Kidney glomerular epithelial cell (primary cell): ENCODE measurements around the gene JADE2.
"Not testable (repeated sequence)": the region's sequence is repeated elsewhere in the genome, so short reads cannot be mapped to it uniquely, and the experiment has no call there.

Experiments used
- DNase-seq: peaks from one replicate; lab custom pipeline; 2025; lab: John Stamatoyannopoulos, UW

Gene JADE2

DNA sequence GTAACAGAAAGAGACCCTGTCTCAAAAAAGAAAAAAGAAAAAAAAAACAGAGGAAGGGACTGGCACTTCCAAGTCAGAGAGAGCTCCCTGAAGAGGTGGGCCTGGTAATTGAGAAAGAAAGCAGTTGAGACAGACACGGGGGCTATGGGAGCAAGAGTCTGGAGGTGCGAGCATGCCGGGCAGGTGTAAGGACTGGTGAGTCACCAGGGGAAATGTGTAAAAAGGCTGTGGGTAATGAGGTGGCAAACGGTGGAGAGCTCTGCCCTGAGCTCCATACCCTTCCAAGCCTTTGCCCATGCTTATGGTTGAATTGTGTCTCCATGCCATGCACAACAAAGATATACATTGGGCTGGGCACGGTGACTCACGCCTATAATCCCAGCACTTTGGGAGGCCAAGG, 18.0 kb upstream of the JADE2 start:
- no peak for DNase-seq

DNA sequence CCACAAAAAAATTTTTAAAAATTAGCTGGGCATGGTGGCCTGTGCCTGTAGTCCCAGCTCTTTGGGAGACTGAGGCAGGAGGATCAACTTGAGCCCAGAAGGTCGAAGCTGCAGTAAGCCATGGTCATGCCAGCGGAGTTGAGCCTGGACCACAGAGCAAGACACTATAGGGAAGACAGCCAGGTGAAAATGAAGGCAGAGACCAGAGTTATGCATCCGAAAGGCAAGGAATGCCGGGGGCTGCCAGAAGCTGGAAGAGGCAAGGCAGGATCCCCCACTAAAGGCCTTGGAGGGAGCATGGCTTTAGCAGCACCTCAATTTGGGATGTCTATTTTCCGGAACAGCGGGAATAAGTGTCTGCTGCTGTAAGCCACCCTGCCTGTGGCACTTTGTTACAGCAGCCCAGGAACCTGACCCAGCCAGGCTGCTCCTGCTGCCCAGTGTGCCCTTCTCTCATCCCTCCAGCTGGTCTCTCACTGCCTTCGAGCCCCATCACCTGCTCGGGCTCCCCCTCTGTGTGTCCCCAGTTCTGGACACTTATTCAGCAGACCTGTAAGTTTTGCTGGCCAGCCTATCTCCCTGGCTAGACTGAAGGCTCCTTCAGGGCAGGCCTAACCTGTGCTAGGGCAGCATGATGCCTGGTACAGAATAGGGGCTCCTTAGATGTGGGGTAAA, 16.8 kb upstream of the JADE2 start:
- no peak for DNase-seq

DNA sequence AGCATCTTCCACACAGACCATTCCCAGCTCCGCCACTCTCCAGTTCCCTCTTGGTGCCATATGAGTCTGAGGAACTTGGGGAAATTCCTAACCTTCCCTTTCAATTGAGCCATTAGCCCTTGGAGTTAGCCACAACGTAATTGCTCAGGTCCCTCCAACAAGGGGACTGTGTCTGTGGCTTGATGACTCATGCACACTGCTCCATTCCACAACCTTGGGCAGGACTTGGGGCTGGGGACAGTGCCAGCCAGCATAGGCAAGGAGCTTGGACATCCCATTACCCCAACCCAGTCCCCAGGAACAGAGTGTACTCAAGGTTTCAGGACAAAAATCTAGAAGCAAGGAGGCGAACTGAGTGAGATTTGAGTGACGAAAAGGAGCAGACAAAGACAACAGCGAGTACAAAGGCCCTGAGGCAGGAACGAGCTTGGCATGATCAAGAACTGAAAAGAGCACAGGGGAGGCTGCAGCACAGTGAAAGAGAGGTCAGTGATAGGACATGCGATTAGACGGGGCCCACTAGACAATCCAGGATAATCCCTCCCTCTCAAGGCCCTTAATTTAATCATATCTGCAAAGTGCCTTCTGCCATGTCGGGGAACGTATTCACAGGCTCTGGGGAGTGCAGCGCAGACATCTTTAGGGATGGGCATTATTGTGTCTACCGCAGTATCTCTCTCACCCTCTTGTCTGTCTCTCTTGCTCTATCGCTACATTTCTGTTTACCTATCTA, 16.0 kb upstream of the JADE2 start:
- peak; percentile 12 for DNase-seq

DNA sequence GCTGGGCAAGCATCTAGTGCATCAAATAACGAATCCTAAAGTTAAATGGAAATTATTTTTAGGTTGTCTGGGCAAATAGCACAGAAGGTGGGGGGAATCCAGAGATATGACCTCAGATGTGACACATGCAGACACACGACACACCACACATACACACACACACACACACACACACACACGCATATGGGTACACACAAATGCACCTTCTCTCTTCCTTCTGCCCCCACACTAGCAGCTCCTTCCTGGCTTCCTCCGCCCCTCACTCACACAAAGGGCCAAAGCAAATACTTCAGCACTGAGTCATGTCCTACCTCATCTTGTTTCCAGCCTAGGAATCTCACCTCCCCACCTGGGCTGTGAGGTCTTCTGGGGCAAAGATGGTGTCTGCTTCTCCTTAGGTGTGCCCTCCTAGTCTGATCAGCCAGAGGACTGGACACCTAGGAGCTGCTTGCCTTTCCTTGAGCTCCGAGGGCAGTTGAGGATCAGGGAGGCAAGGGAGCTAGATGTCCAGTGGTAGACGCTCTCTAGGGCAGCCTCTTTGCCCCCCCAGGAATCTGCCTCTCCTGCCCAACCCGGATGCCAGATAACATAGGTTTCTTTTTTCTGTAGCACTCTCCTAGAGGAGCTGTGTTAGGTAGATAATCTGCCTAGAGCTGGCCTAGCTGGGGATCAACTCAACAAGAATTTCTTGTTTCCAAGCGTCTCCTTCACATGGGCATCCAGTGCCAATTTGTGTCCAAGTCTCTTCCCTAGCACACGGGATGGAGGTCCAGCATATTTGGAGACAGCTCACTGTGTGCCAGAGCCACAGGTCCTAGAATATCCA, 14.3 kb upstream of the JADE2 start:
- peak; percentile 91 for DNase-seq

DNA sequence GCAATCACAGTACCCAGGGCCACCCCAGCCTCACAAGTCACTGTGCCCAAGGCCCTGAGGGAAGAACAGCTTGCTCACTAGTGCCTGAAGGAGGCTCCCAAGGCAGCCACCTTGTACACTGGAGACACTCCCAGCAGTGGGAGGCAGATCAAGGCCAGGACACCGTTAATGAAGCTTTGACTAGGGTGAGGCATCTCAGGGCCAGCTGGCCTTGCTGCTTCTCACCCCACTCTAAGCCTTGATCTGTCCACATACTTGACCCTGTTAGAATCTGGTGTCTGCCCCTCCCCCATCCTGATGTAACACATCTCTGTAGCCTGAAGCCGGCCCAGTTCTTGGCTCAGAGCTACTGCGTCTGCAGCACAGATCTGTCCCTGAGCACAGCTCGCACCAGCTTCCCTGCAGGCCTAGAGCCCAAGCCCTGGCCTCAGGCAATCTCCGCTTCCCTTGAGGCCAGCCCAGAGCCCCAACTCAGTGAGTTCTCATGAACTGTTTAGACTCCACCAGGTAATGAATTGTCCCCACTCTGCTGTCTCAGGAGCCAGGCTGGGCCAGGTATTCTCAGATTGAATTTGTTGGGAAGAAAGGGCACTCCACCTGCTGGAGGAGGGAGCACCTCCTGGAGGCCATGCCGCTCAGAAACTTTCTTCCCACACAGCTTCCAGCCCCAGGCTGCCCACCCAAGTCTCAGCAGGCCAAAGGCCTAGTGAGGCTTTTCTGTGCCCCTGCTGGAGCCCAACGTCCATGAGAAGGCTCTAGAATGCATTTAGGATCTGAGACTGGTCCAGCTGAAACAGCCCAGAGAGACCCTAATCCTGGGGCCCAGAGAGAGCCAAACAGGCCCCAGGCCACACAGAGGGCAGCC, 13.4 kb upstream of the JADE2 start:
- DNase-seq, result no peak

DNA sequence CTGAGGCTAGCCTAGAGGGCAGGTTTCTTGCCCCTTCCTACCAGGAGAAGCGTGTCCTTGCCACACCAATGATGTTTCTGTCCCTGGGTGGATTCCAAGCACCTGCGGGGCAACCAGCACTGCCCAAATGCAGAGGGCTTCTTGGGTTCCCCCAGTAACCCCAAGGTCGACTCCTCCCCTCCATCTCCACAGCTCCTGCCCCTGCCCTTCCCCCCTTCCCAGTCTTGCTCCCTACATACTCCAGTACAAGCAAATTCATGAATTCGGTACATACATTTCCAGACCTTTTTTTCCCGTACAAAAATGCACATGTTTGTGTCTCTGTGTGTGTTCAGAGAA, 12.8 kb upstream of the JADE2 start:
- no peak for DNase-seq

DNA sequence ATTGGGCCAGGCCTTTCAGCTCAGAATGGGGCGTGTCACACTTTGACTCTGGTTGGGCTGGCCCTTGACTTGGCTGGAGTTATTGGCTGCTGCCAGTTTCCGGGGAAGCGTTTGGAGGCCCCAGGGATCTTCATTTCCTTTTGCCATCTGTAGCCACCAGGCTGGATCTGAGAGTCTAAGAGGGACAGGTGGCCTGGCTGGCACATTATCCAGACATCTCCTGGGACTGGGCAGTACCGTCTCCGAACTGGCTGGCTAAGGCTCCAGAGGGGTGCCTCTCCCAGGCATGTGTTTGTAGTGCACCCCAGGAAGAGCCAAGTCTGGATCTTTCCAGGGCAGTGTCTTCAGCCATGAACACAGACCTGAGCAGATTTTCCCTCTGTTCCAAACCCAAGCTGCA, 9.7 kb upstream of the JADE2 start:
- no peak for DNase-seq

DNA sequence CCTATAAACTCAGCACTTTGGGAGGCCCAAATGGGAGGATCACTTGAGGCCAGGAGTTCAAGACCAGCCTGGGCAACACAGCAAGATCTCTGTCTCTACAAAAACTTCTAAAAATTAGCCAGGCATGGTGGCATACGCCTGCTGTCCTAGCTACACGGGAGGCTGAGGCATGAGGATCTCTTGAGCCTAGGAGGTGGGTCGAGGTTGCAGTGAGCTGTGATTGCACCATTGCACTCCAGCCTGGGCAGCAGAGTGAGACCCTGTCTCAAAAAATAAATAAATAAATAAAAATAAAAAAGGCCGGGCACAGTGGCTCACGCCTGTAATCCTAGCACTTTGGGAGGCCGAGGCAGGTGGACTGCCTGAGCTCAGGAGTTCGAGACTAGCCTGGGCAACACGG, 8.5 kb upstream of the JADE2 start:
- DNase-seq, result not testable (repeated sequence)

DNA sequence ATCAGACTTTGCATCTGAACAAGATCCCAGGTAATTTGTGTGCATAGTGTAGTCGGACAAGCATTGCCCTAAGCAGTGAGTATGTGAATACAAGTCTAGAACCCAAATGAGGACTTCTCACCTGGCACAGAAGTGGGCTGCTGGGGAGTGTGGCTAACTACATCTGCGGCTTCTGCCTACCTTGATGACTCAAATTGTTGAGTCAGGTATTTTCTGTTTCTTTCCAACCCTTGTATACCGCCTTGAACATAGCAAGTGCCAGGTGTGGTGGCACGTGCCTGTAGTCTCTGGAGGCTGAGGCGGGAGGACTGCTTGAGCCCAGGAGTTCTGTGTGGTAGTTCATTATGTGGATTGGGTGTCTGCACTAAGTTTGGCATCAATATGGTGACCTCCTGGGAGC, 7.9 kb upstream of the JADE2 start:
- DNase-seq, result no peak

DNA sequence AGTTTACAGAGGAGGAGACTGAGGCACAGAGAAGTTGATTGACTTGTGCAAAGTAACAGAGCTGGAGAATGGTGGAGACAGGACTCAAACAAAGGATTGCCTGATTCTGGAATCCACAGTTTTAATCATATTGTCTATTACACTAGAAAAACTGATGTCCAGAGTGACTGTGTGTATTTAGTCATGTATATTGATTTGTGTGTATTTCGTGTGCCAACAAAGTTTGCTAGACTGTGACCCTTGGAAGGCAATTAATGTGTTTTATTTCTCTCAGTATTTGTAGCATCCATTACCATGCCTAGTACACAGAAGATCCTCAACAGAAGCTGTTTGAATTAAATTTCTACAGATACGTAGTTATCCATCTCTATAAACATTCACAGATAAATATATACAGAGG, 5.5 kb upstream of the JADE2 start:
- no peak for DNase-seq

DNA sequence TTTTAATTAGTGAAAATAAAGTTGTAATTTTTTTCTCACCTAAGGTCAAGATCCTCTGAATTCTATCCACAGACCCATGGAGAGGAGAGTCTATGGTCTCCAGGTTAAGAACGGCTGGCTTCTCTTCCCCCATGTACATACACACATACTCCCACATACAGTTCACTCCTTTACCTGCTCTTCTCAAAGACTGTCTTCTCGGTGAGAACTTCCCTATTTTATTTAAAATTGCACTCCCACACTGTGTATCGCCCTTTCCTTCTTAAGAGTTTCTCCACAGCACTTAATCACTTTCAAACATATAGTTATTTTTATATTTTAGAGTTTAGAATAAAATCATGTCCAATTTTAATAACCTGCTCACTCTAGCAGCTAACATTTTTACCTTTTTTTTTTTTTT, 3.6 kb upstream of the JADE2 start:
- no peak for DNase-seq

DNA sequence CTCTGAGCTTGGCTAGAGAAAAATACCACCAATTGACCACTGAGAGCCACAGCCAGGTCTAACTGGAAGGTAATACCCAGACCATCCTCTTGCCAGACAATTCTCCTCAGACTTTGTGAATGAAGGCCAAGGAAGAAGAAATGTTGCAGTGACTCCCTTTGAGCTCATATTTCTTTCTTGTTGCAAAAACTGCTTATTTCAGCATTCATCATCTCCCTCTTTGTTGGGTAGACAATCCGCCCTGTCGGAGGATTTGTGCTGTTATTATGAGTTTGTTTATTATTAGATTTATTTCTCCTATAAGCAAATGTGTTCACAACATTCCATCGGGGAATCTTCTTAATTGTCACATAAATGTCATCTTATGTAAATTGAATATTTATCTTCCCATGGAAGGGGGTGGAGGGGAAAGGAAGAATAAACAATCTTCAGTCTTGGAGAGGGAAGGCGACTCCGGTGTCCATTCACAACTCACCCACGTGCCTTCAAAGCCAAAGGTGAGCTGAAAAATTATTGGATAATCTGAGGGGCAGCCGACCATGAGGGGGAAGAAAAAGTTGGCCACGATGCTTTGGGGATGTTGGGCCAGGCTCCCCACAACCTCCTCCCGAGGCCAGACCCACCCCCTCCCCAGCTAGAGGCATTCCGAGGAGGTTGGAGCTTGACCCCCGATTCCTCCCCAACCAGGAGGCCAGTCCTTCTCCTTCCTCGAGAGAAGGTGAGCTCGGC, 1.8 kb upstream of the JADE2 start:
- no peak for DNase-seq

DNA sequence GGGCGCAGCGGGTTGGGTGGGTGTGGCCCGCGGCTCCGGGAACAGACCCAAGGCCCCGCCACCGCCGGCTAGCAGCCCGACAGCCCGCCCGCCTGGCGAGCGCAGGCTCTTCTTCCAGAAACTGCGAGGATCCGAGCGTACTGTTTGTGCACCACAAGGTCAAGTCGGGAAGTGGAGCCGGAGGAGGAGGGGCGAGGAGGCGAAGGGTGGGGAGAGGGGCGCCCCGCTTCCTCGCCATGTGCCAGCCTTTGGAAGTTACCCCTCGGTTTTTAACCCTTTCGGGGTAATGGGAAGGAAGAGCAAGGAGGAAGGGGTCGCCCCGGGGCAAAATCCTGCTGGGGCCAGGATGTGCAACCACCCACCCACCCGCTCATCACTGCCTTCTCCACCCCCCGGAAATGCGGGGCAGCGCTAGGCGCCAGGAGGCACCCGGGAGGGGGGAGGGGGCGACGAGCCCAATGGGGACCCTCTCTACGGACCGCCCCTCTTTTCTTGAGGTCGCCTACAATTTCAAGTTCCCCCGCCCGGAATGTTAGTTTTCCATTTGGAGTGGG, 1.1 kb upstream of the JADE2 start:
- DNase-seq, result peak; percentile 9

DNA sequence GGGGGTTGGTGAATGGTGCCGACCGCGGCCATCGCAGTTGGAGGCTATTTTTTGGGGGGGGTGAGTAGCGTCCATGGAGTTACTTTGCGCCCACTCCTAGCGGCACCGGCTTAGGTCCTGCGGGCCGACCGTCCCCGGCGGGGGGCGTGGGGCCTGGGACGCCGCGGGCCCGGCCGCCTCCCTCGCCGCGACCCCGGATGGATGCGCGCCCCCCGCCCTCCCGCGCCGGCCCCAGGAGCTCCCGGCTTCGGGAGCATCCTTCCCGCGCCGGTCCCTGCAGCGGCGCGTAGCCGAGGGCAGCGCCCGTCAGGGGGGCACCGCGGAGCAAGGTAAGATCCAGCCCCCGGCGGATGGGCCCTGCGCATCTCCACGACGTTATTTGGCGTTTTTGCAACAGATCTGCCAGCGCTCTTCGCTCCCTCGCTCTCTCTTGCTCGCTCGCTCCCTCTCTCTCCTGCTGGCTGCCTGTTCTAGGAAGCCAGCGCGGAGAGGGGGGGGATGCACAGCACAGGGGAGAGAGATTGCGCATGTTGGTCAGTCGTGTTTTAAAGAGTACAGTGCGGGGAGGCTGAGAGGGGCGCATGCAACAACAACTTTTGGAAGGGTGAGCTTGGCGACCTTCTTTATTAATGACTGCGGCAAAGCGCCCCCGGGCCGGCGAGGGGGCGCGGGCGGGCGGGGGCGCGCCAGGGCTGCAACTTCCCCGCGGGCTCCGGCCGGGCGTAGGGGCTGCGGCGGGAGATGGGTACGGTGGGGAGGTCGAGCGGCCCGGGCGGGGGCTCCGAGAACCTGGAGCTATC, 413 bp downstream of the JADE2 start:
- peak; percentile 48 for DNase-seq

DNA sequence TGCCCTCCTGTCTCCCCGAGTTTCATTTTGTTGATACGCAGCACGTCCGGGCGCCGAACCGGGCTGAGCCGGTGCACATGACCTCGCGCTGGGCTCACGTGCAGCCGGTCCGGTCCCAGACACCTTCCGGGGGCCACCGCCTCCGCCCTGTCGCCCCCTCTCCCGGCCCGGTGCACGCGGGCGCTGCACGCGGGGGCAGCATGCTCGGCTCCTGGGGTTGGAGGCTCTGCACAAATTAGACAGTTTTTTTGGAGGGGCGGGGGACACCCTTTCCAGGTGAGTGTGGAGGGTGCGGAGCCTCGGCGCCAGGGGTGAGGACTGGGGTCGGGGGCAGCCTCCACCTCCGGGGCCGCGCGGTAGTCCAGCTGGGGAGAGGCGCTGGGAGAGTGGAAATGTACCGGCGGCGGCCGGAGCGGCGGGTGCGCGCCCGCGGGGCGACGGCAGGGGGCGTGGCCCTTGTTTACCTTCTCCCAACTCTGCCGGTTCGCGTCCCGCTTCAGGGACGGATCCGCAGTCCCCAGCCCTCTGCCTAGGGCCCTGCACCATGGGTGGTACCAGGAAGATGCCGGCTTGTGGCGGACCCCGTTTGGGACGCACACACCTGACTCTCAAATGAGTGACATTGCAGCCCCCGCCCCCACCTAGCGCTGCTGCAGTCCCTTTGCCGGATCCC, 1.1 kb downstream of the JADE2 start:
- peak; percentile 49 for DNase-seq

DNA sequence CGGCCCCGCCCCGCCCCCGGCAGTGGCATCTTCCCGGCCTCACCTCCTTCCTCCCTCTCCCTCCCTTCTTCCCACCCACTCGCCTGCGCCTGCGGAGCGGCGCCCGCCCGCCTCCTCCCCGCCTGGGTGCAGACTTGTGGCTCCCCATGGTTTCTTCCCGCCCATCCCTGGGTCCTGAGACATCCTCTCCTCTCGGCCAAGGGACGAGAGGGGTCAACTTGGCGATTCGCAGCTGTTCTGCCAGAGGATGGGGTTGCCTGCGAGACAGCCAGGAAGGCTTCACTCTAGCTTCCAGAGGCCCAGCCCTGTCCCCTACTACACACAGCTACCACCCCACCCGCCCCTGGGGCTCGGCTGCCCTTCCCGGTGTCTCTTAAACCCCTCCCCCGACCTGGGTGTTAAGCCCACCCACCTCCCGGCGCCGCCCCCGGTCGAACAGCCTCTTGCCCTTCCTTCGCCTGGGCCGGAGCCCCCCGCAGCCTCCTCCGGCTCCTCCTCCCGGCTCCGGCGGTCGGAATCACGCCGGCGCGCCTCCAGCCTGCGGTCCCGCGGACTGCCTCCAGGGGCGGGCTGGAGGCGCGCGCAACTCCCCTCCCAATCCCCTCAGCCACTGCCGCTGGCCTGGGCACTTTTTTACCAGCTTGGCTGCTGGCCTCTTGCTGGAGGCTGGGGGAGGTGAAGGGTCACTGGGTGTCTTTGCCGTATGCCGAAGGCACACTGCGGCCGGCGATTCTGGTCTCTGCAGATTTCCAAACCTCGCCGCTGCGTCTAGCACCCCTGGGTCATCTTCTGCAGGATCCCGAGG, 1.9 kb downstream of the JADE2 start:
- peak; percentile 69 for DNase-seq

DNA sequence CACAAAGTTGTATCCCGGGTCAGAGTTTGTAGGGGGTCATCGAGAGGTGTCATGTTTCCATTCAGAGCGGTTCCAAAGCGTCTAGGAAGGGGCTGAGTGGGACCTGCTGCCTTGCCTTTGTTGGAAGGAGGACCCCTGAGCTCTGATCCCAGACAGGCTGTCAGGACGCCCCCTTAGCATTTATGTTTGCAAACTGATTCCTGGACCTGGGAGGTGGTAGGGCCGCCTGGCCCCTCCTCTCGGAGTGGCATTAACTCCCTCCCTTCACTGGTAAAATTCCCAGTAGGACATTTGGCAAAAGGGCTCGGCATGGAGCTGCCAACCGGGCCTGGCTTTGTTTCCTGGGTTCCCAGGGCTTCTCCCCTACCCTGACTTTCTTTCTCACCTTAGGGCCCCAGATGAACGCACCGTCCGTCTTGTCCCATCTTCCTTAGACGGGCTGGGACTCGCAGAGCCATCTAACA, 2.5 kb downstream of the JADE2 start:
- DNase-seq, result no peak

DNA sequence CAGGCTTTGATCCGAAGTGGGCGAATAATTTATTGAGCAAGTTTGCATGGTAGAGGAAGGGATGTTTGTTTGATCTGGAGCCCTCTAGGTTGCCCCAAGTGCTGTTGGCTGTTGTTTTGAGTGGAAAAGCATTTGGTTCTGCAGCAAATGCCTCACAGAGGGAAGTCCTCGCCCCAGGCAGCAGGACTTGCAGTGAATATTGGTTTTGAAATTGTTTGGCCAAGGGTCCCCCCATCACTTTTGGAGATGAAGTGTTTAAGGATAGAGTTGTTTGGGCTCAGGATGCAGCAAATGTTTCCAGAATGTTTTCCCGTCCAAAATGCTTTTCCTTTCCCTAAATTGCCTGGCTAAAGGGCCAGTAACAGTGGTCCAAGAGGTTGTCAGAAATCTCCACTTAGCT, 3.1 kb downstream of the JADE2 start:
- DNase-seq, result no peak

DNA sequence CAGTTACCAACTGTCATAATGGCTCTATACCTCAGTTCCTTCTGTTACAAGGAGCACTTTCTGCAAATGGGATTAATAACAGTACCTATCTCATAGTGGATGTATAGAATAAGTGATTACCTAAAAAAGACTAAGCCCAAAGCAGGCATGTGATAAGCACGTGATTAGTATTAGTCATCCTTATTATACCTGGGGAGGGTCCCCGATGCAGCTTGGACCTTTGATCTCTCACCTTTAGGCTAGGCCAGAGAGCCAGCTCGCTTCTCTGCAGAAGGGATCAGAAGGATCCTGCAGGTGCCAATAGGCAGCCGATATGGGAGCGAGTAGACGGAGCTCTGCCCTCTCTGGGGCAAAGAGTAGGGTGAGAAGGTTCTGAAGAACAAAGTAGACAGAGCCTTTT, 4.0 kb downstream of the JADE2 start:
- DNase-seq, result no peak
